Caco-2 (cell line): Measurements from ENCODE around the gene C20orf141. TPM values are rescaled to one million over a fixed set of nuclear protein-coding genes. Genes with fewer than 3 reads are reported as not detected.
"Not testable (repeated sequence)": the region's sequence is repeated elsewhere in the genome, so short reads cannot be mapped to it uniquely, and the experiment has no call there.

ENCODE experiments used
- BruUV-seq: library from RNA; stranded (reverse); fragments of 400-500 nt; replicated peaks from 2 replicates; lab custom pipeline; 2021; lab: Mats Ljungman, UMichigan
- CTCF ChIA-PET: fragments of 300-600 bp; sonication (Branson Sonifier 250); formaldehyde crosslinking; loops from one replicate; lab custom pipeline; 2022; ENCODE audit warnings: antibody characterized with exemption; lab: Charles Lee
- POLR2A ChIA-PET: fragments of 300-600 bp; sonication (Branson Sonifier 250); formaldehyde crosslinking; loops from one replicate; lab custom pipeline; 2022; ENCODE audit warnings: antibody characterized with exemption; lab: Charles Lee
- DNase-seq, 2 experiments: peaks; one replicate each; pipeline versions ENCODE4 v3.0.0 to v3.0.0-alpha.2; 2020 to 2022
- H3K27me3 ChIP-seq: replicated peaks from 2 replicates; pipeline ENCODE4 v1.6.0; 2011; ENCODE audit warnings: low read length; ENCODE audit not compliant: control insufficient read depth, insufficient read depth
- H3K36me3 ChIP-seq: 2 replicates; pipeline ENCODE4 v1.5.1; 2011; ENCODE audit warnings: low read length; ENCODE audit not compliant: control insufficient read depth, insufficient read depth
- H3K4me1 ChIP-seq: fragments of 250-450 bp; sonication (Bioruptor Pico); 2 replicates; pipeline ENCODE4 v1.5.1; 2020; ENCODE audit warnings: mild to moderate bottlenecking
- H3K4me3 ChIP-seq: 2 replicates; pipeline ENCODE4 v1.5.1; 2011; ENCODE audit warnings: low read depth, mild to moderate bottlenecking, control low read depth, low read length
- H3K9me3 ChIP-seq: fragments of 250-450 bp; sonication (Bioruptor Pico); 2 replicates; pipeline ENCODE4 v1.5.1; 2020; ENCODE audit warnings: mild to moderate bottlenecking, moderate library complexity
- H3K27ac Mint-ChIP-seq: one replicate; pipeline ENCODE4 v1.8.0; 2022; ENCODE audit warnings: mixed read lengths; ENCODE audit not compliant: unreplicated experiment
- H3K27me3 Mint-ChIP-seq: one replicate; pipeline ENCODE4 v1.8.0; 2022; ENCODE audit warnings: mixed read lengths; ENCODE audit not compliant: insufficient read depth, unreplicated experiment
- H3K36me3 Mint-ChIP-seq: one replicate; pipeline ENCODE4 v1.8.0; 2022; ENCODE audit warnings: mild to moderate bottlenecking, mixed read lengths; ENCODE audit not compliant: insufficient read depth, unreplicated experiment
- H3K4me1 Mint-ChIP-seq: one replicate; pipeline ENCODE4 v1.8.0; 2022; ENCODE audit warnings: low read depth, mixed read lengths; ENCODE audit not compliant: unreplicated experiment
- H3K4me3 Mint-ChIP-seq: one replicate; pipeline ENCODE4 v1.8.0; 2022; ENCODE audit warnings: mild to moderate bottlenecking, moderate library complexity, mixed read lengths; ENCODE audit not compliant: unreplicated experiment
- H3K9me3 Mint-ChIP-seq: one replicate; pipeline ENCODE4 v1.8.0; 2022; ENCODE audit warnings: mixed read lengths; ENCODE audit not compliant: unreplicated experiment
- CTCF ChIP-seq, 2 experiments: fragments of 200-600 bp in 1 of 2; IDR thresholded peaks; 1 replicate in 1 of 2; 2 replicates in 1 of 2; pipeline versions ENCODE4 v1.5.1 to v1.8.0; 2011 to 2022; ENCODE audit warnings: antibody characterized with exemption in 1 of 2, control low read depth in 1 of 2, inconsistent platforms in 1 of 2, low read depth in 1 of 2, low read length in 1 of 2, mild to moderate bottlenecking in 1 of 2, moderate library complexity in 1 of 2; ENCODE audit not compliant: insufficient read depth in 1 of 2, severe bottlenecking in 1 of 2, unreplicated experiment in 1 of 2
- intact Hi-C: fragments of 100-400 bp; cut with micrococcal nuclease; formaldehyde crosslinking; loops from one replicate; pipeline ENCODE4 v1.10.0; 2022; ENCODE audit not compliant: unreplicated experiment
- total RNA-seq: library from RNA; stranded (reverse); gene quantifications from 2 replicates; pipeline ENCODE4 v1.2.3, GENCODE V29; 2022

The C20orf141 gene
- total RNA-seq, 1 experiment from 2014 or later: not detected

GRCh38 chr20:2826655-2827054 lies 11.9 kb downstream of the C20orf141 start:
- Histone ChIP-seq H3K27me3 (no peaks in the 10 kb centered on the region), H3K9me3 (no peaks in the 10 kb centered on the region), H3K4me3 (no peak overlapping the region), H3K4me1 (no peaks in the 10 kb centered on the region), H3K36me3 (no peaks in the 10 kb centered on the region)
- ChIA-PET POLR2A (no interaction called here), CTCF (no interaction called here)
- no peaks in the 10 kb centered on the region for H3K4me1 Mint-ChIP-seq
- intact Hi-C loops: no loop called here
- H3K4me3 Mint-ChIP-seq: no peak overlapping the region
- no TSS peak for BruUV-seq
- no peak overlapping the region for H3K27ac Mint-ChIP-seq
- H3K9me3 Mint-ChIP-seq: no peaks in the 10 kb centered on the region
- H3K27me3 Mint-ChIP-seq: peaks cover 9% of the 10 kb centered on the region
- H3K36me3 Mint-ChIP-seq: no peaks in the 10 kb centered on the region
- DNase-seq: no peak
- no peak for TF ChIP-seq CTCF (IDR thresholded peaks at IDR 0.05; ENCODE audit: insufficient read depth in 1 of 2, low read depth in 1 of 2, low read length in 1 of 2, severe bottlenecking in 1 of 2, unreplicated experiment in 1 of 2)

- H3K27me3 ChIP-seq: no peaks in the 10 kb centered on the region
- Mint-ChIP-seq H3K9me3 (no peaks in the 10 kb centered on the region), H3K36me3 (no peaks in the 10 kb centered on the region), H3K4me3 (no peak overlapping the region), H3K4me1 (no peaks in the 10 kb centered on the region), H3K27me3 (peaks cover 9% of the 10 kb centered on the region), H3K27ac (no peak overlapping the region)
- ChIA-PET CTCF (no interaction called here), POLR2A (no interaction called here)
- no peaks in the 10 kb centered on the region for H3K36me3 ChIP-seq
- DNase-seq: no peak
- TF ChIP-seq CTCF (IDR thresholded peaks at IDR 0.05; ENCODE audit: insufficient read depth in 1 of 2, low read depth in 1 of 2, low read length in 1 of 2, severe bottlenecking in 1 of 2, unreplicated experiment in 1 of 2): no peak
- BruUV-seq: no TSS peak
- no peaks in the 10 kb centered on the region for H3K9me3 ChIP-seq
- intact Hi-C loops: no loop called here
- H3K4me1 ChIP-seq: no peaks in the 10 kb centered on the region
- no peak overlapping the region for H3K4me3 ChIP-seq
Observed at GRCh38 chr20:2829376-2829775, 14.6 kb downstream of the C20orf141 start.

- POLR2A ChIA-PET, intact Hi-C loops, DNase-seq, BruUV-seq, H3K27me3 ChIP-seq, H3K4me3 Mint-ChIP-seq, H3K9me3 ChIP-seq, H3K36me3 ChIP-seq, H3K36me3 Mint-ChIP-seq, H3K4me1 ChIP-seq, H3K27ac Mint-ChIP-seq, H3K27me3 Mint-ChIP-seq, H3K9me3 Mint-ChIP-seq, H3K4me1 Mint-ChIP-seq, H3K4me3 ChIP-seq: not testable (repeated sequence)
- CTCF ChIA-PET: interaction anchor here (0.7 kb wide), 3 partner anchors 52 to 226 kb away, joined by 6 to 15 read pairs (median 8); no protein-coding TSS in a partner anchor
Observed at GRCh38 chr20:2831206-2831605, 16.4 kb downstream of the C20orf141 start.

- intact Hi-C loops: no loop called here
- no TSS peak for BruUV-seq
- TF ChIP-seq CTCF (IDR thresholded peaks at IDR 0.05; ENCODE audit: insufficient read depth in 1 of 2, low read depth in 1 of 2, low read length in 1 of 2, severe bottlenecking in 1 of 2, unreplicated experiment in 1 of 2): no peak
Observed at GRCh38 chr20:2833761-2834160, 19.0 kb downstream of the C20orf141 start.

More at GRCh38 chr20:2833761-2834160, 19.0 kb downstream of the C20orf141 start:
- no peaks in the 10 kb centered on the region for H3K4me1 Mint-ChIP-seq
- no peak for DNase-seq
- H3K27me3 Mint-ChIP-seq: peaks cover under 1% of the 10 kb centered on the region
- no peak overlapping the region for H3K27ac Mint-ChIP-seq
- CTCF ChIA-PET: no interaction called here
- no peaks in the 10 kb centered on the region for H3K9me3 Mint-ChIP-seq
- POLR2A ChIA-PET: interaction anchor here (0.5 to 0.6 kb wide), 2 partner anchors 39 to 300 kb away, joined by 3 read pairs; no protein-coding TSS in a partner anchor
- H3K4me3 Mint-ChIP-seq: no peak overlapping the region
- no peak overlapping the region for H3K4me3 ChIP-seq
- no peaks in the 10 kb centered on the region for H3K27me3 ChIP-seq
- peaks cover 2% of the 10 kb centered on the region for H3K36me3 ChIP-seq
- no peaks in the 10 kb centered on the region for H3K9me3 ChIP-seq
- H3K36me3 Mint-ChIP-seq: peaks cover 9% of the 10 kb centered on the region
- no peaks in the 10 kb centered on the region for H3K4me1 ChIP-seq
